HG03469 (cell line): ENCODE measurements around the gene ARPP21.
A peak's percentile ranks its signal among the peaks of the same experiment; 100 is the strongest.

Experiments
- ATAC-seq: cut with Tn5 transposase; IDR thresholded peaks from one replicate; pipeline ENCODE4 v1.9.1; 2021; ENCODE audit warnings: mild to moderate bottlenecking, moderate library complexity, moderate number of reproducible peaks; ENCODE audit not compliant: unreplicated experiment

The ARPP21 gene

GRCh38 chr3:35641331-35641730 is 2.0 kb downstream of the ARPP21 start:
- ATAC-seq = no peak

DNA sequence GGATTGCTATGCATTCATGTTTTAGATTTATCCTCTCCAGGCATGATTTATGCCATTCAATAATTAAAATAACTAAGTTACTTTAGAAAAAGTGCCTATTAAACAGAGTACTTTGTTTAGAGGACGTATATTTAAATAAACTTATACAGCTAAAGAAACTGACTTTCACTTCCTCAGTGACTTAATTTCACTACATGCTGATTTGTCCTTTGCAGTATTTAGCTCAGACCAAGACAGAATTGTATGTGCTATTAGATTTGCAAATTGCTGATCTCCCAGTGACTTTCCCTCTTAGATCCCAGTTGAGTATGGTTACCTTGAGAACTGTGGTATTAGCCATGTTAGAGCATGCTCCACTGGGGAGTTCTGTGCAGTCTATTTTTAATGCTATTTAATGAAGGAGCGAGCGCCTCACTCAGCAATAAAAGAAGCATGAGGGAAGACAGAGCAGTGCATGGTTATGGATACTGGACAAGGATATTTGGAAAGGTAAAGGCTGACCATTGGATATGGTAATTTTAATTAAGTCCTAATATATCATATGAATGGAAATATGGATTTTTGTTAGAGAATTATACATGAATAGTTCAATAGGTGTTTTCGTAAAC is 2.7 kb downstream of the ARPP21 start:
- no peak for ATAC-seq

DNA sequence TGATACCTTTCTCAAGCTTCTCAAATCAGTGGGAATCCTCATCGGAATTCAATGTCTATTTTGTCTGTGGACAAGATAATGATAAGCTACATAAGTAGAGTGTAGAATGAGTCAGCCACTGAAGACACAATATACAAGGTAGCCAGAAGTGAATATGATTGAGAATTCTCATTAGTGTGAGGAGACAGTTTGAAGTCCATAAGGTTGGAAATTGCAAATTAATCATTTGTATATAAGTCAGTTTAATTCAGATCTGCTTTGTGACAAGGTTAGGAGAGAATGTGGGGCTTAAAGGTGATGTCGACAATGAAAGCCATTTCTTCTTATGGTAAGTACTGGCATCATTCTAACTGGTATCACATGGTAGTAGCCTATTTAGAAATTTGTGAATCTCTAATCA is 4.2 kb downstream of the ARPP21 start:
- no peak for ATAC-seq

DNA sequence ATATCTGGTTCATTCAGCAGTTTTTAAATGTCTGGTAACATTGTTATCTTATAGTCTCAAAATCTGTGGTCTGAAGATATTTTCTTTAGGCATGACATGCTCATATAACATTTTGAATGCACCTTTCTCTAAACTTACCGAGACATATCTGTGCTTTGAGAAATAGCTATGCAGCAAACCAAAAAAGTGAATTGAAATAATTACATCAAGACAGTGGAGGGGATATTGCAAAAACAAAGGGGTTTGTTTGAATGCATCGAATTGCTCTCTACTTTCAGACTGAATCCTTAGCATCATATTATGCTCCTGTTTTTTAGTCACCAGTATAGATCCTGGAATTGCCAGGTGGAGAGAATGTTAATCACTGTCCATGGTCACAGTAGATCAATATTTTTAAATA is 5.1 kb downstream of the ARPP21 start:
- ATAC-seq = no peak

- no peak for ATAC-seq
Measured at GRCh38 chr3:35645189-35645588, 5.9 kb downstream of the ARPP21 start.

- ATAC-seq = no peak
Measured at GRCh38 chr3:35646081-35646480, 6.8 kb downstream of the ARPP21 start.

DNA sequence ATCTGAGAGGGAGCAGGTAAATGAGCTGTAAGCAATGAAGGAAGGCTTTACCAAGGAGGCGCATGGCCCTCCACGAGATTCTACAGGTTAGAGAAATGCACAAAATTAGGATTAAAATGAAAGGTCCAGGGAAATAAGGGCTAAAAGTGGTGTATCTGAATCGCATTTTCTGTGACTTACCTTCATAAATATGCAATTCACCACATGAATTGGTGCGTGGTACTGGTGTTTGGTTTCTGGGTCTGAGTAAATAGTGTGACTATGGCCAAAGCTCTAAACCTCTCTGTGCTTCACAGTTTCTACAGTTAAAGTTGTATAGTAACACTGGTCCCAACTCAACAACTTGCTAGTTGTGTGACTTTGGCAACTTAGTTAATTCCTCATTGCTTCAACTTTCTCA is 8.1 kb downstream of the ARPP21 start:
- ATAC-seq = no peak

GRCh38 chr3:35648347-35648746 is 9.0 kb downstream of the ARPP21 start:
- no peak for ATAC-seq

DNA sequence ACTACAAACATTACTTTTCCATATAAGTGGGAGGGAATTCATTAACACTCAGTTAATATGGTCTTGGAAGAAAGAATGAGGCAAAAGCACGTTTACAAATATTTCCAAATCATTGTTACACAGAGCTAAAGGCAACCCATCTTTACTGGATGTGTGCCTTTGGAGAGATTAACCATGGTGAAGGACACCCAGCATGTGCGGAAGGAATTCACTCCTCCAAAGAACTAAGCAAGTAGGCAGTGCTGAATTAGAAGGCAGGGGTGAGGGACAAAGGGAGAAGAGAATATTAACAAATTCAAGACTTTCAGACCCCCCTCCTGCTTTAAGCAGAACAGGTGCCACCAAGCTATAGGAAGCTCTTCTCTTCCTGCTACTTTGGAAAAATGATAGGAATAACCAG is 10.1 kb downstream of the ARPP21 start:
- ATAC-seq = no peak

GRCh38 chr3:35651426-35651825 is 12.1 kb downstream of the ARPP21 start:
- no peak for ATAC-seq

GRCh38 chr3:35651851-35652250 is 12.5 kb downstream of the ARPP21 start:
- no peak for ATAC-seq

- no peak for ATAC-seq
Measured at GRCh38 chr3:35653347-35653746, 14.0 kb downstream of the ARPP21 start.

GRCh38 chr3:35654476-35654875 is 15.2 kb downstream of the ARPP21 start:
- ATAC-seq = no peak

DNA sequence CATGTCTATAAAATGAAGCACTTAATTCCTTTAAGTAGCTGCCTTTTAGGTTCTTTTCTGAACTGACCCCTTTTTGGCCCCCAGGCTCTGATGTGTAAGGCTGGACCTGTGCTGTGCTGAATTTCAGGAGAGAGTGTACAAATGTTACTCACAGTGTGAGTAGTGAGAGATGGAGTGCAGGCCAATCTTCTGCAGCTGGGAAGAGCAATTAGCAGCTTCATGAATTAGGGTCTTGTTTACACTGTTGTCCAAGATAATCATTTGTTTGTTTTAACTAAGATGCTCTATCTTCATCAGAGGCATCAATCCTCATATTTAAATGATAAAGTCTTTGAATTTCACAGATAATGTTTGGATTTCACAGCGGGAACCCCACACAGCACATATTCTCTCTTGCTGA is 19.4 kb downstream of the ARPP21 start:
- no peak for ATAC-seq

DNA sequence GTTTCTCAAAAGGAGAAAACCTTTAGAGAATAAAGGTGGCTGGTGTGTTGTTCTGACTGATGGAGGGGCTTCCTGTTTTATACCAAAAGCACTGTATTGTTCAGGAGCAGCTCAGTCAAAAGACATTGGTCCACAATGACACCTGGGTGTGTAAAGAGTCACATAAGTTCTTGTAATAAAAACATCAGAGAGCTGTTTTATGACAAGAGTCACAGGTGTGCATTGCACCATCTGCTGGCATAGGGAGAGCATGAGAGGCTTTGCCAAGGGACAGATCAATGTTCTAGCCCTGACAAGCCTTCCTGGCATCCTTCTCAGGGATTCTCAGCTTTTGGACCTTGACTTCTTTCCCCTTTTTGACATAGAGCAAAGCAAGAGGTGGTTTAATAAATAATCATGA is 20.4 kb downstream of the ARPP21 start:
- ATAC-seq = no peak

- ATAC-seq = no peak
Measured at GRCh38 chr3:35663471-35663870, 24.1 kb downstream of the ARPP21 start.

DNA sequence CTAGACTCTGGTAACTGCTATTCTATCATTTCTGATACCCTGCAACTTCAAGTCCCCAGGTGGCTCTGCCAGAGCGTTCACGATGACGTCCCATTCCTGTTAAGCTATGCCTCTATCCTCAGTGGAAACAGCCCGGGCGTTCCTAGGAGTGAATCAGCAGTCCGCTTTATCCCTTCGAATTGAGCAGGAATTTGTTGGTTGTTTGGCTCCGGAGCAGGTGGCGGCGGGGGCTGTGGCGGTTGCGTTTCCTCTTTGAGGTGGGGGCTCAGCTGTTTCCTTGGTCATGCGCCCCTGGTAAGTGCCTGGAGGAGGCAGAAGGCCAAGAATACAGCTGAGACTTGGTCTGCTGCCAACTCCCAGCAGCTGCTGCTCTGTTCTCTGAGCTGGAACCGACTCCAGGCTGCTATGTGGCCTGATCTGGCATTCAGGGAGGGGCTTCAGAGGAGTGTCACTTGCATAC is 25.2 kb downstream of the ARPP21 start:
- ATAC-seq = peak; percentile 77

- no peak for ATAC-seq
Measured at GRCh38 chr3:35665390-35666055, 26.2 kb downstream of the ARPP21 start.

DNA sequence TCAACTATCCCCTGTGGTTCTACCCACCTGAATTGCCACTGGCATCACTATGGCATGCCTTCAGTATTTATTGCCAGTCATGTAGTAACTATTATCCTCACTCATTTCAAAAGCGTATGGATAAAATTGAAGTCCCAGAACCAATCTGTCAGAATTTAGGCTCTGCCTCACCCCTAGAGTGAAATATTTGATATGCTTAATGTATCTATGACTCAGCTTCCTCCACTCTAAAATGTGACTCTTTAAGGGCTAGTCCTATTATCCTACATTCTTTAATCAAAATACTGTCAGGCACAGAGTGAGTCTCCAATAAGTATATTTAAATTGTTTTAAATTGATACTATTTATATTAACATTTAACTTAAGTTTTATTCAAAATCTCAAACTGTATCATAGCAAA is 27.6 kb downstream of the ARPP21 start:
- no peak for ATAC-seq

DNA sequence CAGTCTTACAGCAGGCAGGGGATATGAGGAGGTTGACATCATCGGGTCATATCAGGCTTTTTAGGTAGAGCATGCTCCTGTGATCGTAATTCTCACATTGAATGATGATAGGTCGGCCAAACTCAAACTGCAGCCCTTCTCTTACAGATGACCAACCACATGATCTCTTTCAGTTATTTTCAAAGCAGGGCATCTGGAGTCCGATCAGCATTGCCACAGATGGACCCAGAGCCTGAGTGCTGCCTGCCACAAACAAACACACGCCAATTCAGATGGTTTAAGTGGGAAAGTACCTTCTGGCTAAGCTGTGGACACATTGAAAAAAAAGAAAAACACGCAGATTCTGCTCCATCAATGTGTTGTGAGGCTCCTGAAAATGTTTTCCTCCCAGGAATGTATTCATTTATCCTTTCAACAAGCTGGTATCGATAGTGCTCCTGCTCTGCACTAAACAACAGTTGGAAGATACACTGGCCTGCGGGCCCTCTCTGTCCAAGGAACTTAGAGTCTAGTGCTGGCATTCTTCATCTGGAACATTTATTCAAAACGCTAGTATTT is 31.2 kb downstream of the ARPP21 start:
- ATAC-seq = no peak

- no peak for ATAC-seq
Measured at GRCh38 chr3:35671483-35671882, 32.2 kb downstream of the ARPP21 start.

DNA sequence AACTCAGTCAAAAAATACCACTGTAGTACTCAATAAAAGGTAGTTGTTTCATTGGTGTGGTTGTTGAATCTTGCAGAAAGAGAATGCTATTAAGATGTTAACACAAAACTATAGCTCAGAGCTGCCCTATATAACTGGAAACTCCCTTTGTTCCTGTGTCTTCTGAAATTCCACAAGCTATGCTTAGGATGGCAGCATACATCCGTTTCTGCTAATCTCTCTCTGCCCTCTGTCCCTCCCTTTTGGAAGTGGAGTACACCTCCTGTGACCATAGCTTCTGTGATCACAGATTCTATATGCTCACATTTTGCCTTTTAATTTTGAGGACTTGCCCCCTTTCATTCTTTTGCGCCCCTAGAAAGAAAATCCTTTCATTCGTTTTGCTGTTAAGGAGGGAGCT is 33.7 kb downstream of the ARPP21 start:
- no peak for ATAC-seq
